Measurements from ENCODE around the gene SST. TPM values are rescaled to one million over a fixed set of nuclear protein-coding genes. Genes with fewer than 3 reads are reported as not detected.

The SST gene
- total and polyA plus RNA-seq, 2 of the 4 experiments (the other 2 are of a cell fraction): not detected

GRCh38 chr3:187686621-187687273 is 16.6 kb upstream of the SST start:
- no CpG with 5 or more reads among the region's 5 CpGs for WGBS, 2 experiments (ENCODE audit: extremely low coverage in 2 of 2, insufficient read length in 1 of 2)
- no peak overlapping the region for H4K8ac ChIP-seq (ENCODE audit: low read depth in 2 of 2, low read length in 2 of 2)
- H2AFZ ChIP-seq (replicated peaks; ENCODE audit: low read length, poor library complexity): no peak overlapping the region
- H2BK15ac ChIP-seq (ENCODE audit: low read depth, low read length): no peak overlapping the region
- dilution Hi-C loops (cut with HindIII; ENCODE audit: low sequenced_read_pairs, unreplicated experiment): loop anchor here (25.0 kb wide), 2 partner anchors 374 to 474 kb away; no protein-coding TSS in a partner anchor
- no peak overlapping the region for H3K14ac ChIP-seq (replicated peaks; ENCODE audit: low read depth, low read length)
- ChIA-PET CTCF (interaction anchor here (1.0 to 1.5 kb wide), 3 partner anchors 12 to 367 kb away, joined by 3 to 7 read pairs (median 3); no protein-coding TSS in a partner anchor), POLR2A (ENCODE audit: unreplicated experiment) (no interaction called here)
- no peak overlapping the region for H3K4ac ChIP-seq (ENCODE audit: low read depth, low read length)
- H4K20me1 ChIP-seq (ENCODE audit: insufficient read depth, low read length): no peaks in the 10 kb centered on the region
- intact Hi-C loops (cut with micrococcal nuclease): no loop called here
- no peak overlapping the region for H3K4me2 ChIP-seq (ENCODE audit: low read depth, low read length)
- H3K27me3 ChIP-seq (ENCODE audit: control insufficient read depth, insufficient read depth, low read length): peaks cover 14% of the 10 kb centered on the region
- in situ Hi-C loops (cut with MboI; ENCODE audit: low sequenced_read_pairs): no loop called here
- H3K36me3 ChIP-seq (ENCODE audit: control insufficient read depth, insufficient read depth, low read length): no peaks in the 10 kb centered on the region
- H3K9ac ChIP-seq (ENCODE audit: low read depth, low read length): no peak overlapping the region
- H3K9me1 ChIP-seq (ENCODE audit: insufficient read depth, low read length): no peaks in the 10 kb centered on the region
- H3K79me1 ChIP-seq (ENCODE audit: low read depth in 1 of 2, low read length in 2 of 2): no peaks in the 10 kb centered on the region
- H2AK5ac ChIP-seq (ENCODE audit: low read depth, low read length): no peak overlapping the region
- no peak for DNase-seq
- H3K27ac ChIP-seq (ENCODE audit: insufficient read depth, low read length): no peak overlapping the region
- H3K4me1 ChIP-seq (ENCODE audit: control insufficient read depth, insufficient read depth, low read length): no peaks in the 10 kb centered on the region
- no peak overlapping the region for H3K23ac ChIP-seq (ENCODE audit: low read depth, low read length)
- no peak overlapping the region for H4K91ac ChIP-seq (ENCODE audit: insufficient read depth, low read depth, low read length)
- no peak for TF ChIP-seq POLR2A (IDR thresholded peaks at IDR 0.05; ENCODE audit: low read depth, low read length)
- TF ChIP-seq CEBPB (IDR thresholded peaks at IDR 0.05; ENCODE audit: low read depth, low read length): peak; percentile 58; the same call in 1 of the 2 replicates
- H4K5ac ChIP-seq (ENCODE audit: low read depth, low read length): no peak overlapping the region
- no peak overlapping the region for H2BK20ac ChIP-seq (ENCODE audit: low read depth, low read length)
- no peak overlapping the region for H3K18ac ChIP-seq (ENCODE audit: low read depth, low read length)
- H3K9me3 ChIP-seq (ENCODE audit: control insufficient read depth, insufficient read depth, low read length): peaks cover 7% of the 10 kb centered on the region; the same call in 1 of the 2 replicates
- no peak overlapping the region for H3K4me3 ChIP-seq (ENCODE audit: insufficient read depth, low read depth, low read length)
- H3K56ac ChIP-seq (ENCODE audit: extremely low read depth, insufficient read depth, low read length): no peak overlapping the region
- BruUV-seq (replicated peaks): no TSS peak
- H2AK9ac ChIP-seq (replicated peaks; ENCODE audit: low read depth, low read length, poor library complexity): no peak overlapping the region
- H2BK120ac ChIP-seq (ENCODE audit: low read depth, low read length): no peak overlapping the region
- ATAC-seq (ENCODE audit: low read depth): no peak
- no peak overlapping the region for H2BK5ac ChIP-seq (ENCODE audit: low read depth, low read length, poor library complexity, severe bottlenecking)

All from IMR-90 (cell line).